GM12891 (cell line): ENCODE data around the gene LRP1B.

Experiments
- POLR2A ChIP-seq: IDR thresholded peaks from 2 replicates; pipeline ENCODE4 v1.6.1; 2011; ENCODE audit warnings: low read depth, low read length, control low read depth
- POLR2AphosphoS5 ChIP-seq: IDR thresholded peaks from 2 replicates; pipeline ENCODE4 v1.6.1; 2011; ENCODE audit warnings: low read depth, low read length, control low read depth
- SPI1 ChIP-seq: IDR thresholded peaks from 2 replicates; pipeline ENCODE4 v1.6.1; 2011; ENCODE audit warnings: low read depth, low read length, control low read depth
- TAF1 ChIP-seq: IDR thresholded peaks from 2 replicates; pipeline ENCODE4 v1.6.1; 2011; ENCODE audit warnings: low read depth, low read length, control low read depth

- TF ChIP-seq POLR2AphosphoS5 (no peak), POLR2A (no peak), TAF1 (no peak), SPI1 (no peak)
Observed at GRCh38 chr2:140861666-140862065, 1269.2 kb downstream of the LRP1B start.
